ENCODE results near the gene BHMT2.

The BHMT2 gene

DNA sequence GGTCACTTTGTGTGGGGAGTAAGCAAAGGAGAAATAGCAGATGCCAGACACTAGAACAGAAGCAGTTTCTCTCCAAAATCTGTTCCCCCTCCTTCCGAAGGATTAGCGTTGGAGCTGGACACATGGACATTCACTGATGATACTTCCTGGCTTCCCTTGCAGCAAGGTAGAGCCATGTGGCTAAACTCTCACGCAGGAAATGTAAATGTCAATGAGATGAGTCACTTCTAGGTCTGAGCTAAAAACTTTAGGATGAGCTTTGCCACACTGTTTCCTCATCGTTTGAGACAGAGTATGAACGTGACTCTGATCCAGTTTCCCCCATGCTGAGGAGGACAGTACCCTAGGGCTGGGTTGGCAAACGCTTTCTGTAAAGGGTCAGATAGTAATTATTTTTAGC is 5.1 kb downstream of the BHMT2 start:
- no peak for DNase-seq

DNA sequence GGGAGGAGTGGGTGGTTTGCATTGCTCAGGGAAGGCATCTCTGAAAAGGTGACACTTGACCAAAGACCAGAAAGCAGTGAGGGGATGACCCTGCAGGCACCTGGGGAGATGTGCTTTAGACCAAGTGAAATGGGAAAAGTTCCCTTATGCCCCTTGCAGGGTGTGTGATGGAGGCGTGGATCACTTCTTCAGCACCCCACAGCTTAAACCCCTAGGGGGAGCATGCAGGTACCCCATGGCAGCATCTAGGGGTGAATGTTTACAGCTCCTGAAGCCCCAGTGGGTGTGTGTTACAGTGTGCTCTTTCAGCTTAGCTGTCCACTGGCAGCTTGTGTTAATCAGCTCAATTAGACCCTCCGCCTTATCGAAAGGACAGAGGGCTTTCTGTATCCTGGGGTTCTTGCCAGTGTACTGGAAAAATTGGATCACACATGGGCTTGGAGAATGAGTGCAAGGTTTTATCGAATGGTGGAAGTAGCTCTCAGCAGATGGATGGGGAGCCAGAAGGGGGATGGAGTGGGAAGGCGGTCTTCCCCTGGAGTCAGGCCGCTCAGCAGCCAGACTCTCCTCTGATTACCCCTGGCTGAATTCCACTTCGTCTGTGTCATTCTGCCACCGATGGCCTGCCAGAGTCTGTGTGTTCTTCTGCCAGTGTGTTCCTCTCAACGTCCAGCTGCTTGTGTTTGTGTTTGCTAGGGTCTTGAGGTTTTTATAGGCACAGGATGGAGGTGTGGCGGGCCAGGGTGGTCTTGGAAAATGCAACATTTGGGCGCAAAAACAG is 6.3 kb downstream of the BHMT2 start:
- no peak for DNase-seq

- DNase-seq, result no peak
These were observed 7.3 kb downstream of the BHMT2 start for GRCh38 chr5:79076819-79077218.

DNA sequence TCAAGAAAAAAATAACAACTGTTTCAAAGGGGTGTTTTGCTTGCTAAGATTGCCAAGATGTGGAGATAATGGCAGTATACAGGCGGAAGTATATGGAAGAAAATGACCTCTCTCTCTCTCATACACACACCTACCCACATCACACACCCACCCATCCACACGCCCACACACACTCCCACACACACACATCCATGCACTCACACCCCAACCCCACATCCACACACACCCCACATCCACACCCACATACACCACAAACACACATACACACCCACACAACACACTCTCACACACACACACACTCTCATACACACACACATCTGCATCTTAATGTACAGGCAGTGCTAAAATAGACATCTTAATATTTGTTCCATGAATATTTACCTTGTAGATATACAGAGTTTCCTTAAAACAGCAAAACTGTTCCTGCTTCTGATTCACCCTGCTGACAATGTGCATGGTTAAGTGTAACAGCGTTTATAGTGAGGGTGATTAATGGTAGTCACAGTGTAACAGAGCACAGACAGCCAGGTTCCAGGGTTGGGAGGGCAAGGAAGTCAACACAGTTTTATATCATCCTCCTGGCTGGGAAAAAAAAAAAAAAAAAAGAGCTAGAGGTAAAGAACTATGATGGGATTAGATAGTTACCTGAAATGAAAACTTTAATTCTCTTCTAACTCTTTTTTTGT is 8.3 kb downstream of the BHMT2 start:
- no peak for DNase-seq

- no peak for DNase-seq
These were observed 11.2 kb downstream of the BHMT2 start for GRCh38 chr5:79080804-79081203.

DNA sequence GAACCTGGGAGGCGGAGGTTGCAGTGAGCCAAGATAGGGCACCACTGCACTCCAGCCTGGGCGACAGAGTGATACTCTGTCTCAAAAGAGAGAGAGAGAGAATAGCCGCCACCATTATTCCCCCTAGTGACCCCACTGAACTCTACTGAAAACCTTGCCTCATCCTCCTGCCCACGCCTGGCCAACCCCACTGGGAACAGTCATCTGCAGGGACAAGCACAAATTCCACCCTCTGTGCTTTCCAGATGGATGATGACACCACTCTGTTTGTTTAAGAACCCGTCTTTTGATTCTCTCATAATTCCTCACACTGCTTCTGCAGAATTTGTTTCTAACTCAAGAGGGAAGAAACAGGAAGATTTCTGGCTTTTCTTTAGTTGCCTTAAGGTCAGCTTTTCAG is 12.2 kb downstream of the BHMT2 start:
- no peak for DNase-seq

GRCh38 chr5:79086116-79086515 is 16.5 kb downstream of the BHMT2 start:
- DNase-seq, result no peak

- no peak for DNase-seq
These were observed 18.9 kb downstream of the BHMT2 start for GRCh38 chr5:79088507-79088906.

DNA sequence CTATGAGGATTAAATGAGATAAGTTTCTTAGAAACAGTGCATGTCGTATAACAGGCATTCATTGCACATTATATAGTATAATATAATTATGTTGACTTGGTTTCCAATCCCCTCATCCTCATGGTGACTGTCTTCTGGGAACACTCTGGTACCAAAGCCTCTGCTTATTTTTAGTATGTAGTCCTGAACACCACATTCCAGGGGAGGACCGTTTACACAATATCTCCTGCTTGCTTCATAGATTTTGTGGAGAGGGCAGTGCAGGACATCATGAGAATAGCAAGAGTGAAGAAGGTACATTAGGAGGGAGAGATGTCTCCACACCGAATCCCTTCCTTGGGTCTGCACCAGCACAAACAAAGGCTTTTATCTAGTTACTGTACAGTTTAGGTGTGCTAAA is 21.5 kb downstream of the BHMT2 start:
- no peak for DNase-seq

- no peak for DNase-seq
These were observed 24.2 kb downstream of the BHMT2 start for GRCh38 chr5:79093762-79094161.

GRCh38 chr5:79105868-79106267 is 36.3 kb downstream of the BHMT2 start:
- no peak for DNase-seq

- no peak for DNase-seq
These were observed 37.6 kb downstream of the BHMT2 start for GRCh38 chr5:79107020-79107796.

- DNase-seq, result no peak
These were observed 38.5 kb downstream of the BHMT2 start for GRCh38 chr5:79108086-79108485.

- no peak for DNase-seq
These were observed 39.2 kb downstream of the BHMT2 start for GRCh38 chr5:79108792-79109191.

GRCh38 chr5:79109527-79110492 is 40.2 kb downstream of the BHMT2 start:
- no peak for DNase-seq

GRCh38 chr5:79111387-79111959 is 41.9 kb downstream of the BHMT2 start, which contains the start of gene BHMT:
BHMT (plus strand) TSS chr5:79111809; CDS start chr5:79111886, 77 bp downstream.
- no peak for DNase-seq

- DNase-seq, result no peak
These were observed 42.6 kb downstream of the BHMT2 start for GRCh38 chr5:79111960-79112702.

DNA sequence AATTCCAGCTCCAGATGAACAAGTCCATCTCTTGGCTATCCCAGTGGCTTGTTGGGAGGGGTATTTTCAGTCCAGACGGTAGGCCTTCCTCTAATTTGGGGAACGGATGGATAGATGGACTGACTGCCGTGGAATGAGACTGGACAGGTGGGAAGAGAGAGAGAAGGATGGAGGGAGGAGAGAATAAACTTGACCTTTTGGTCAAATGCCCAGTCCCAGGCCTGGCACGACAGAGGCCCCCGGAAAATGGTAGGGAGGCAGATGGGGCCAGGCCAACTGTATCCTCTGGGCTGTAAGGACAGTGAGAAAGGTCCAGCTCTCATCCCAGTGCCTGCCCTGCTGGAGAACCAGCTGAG is 43.1 kb downstream of the BHMT2 start:
- no peak for DNase-seq

DNA sequence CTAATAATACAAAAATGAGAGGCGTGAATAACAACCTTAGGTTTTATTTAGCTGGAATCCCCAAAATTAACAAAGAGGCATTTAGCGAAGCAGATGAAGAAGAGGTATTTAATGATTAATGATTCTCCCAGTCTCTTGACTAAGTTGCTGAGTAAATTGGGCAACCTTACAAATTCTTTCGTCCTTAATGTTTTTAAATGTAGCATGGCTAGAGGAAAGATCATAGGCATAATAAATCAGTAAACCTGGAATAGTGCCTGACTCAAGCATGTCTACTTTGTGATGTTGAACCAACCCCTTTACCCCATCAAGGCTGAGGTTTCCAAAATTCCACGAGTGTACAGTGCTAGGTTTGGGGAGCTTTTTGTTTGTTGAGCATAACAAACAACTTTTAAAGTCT is 49.9 kb downstream of the BHMT2 start:
- DNase-seq, result no peak

DNA sequence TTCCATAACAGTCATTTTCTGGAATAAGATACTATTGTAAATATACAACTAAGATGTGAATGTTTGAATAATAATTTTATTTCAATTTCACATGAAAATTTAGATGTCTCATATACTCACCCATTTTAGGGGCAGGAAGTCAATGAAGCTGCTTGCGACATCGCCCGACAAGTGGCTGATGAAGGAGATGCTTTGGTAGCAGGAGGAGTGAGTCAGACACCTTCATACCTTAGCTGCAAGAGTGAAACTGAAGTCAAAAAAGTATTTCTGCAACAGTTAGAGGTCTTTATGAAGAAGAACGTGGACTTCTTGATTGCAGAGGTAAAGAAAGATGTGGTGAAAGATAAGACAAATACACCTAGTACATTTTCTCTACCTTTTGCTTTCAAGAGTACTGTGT is 50.7 kb downstream of the BHMT2 start:
- DNase-seq, result no peak

DNA sequence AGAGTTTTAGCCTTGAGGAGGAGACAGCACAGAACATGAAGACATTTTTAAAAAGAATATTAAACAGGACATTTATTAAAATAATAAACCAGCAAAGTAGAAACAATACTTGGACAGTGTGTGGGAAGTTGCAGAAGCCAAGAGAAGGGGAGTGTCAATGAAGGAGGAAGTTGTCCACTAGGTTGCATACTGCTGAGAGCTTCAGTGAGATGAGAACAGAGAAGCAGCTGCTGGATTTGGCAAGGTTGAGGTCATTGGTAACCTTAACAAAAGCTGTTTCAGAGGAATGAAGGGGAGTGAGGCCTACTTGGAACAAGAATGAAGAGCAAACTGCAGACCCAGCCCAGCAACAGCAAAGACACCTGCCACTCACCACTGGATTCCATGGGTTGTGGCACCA is 53.4 kb downstream of the BHMT2 start:
- DNase-seq, result no peak

DNA sequence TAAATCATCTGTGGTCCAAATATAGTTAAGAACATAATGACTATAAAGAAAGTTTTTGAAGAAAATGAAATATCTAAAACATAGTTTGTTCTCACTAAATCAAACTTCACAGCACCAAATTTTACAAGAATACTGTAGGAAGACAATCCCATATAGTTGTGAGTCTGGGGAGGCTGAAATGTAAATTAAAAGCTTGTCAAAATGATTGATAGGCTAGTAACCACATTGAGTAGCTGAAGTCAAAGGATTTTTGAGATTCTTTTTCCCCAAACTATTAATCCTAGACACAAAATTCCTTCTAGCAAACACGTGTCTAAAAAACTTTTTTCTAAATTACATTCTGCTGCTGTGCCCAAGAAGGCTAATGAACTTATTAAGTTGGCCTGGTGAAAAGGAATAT is 55.0 kb downstream of the BHMT2 start:
- DNase-seq, result no peak

Data from stimulated activated naive CD4-positive, alpha-beta T cell treated with Interleukin-2 at 50 U/mL for 16 hours (primary cell).